Stimulated activated CD8-positive, alpha-beta memory T cell treated with anti-CD3 and anti-CD28 coated beads, Interleukin-4, amount 100 ng/mL, for 4 hours (primary cell): ENCODE results near the gene SLCO2A1.

Source experiments
- DNase-seq, 2 donors: peaks; one replicate each; pipeline ENCODE4 v3.0.0-alpha.2; 2020; ENCODE audit warnings: low read depth in 2 of 2, low spot score in 1 of 2

SLCO2A1 gene

DNA sequence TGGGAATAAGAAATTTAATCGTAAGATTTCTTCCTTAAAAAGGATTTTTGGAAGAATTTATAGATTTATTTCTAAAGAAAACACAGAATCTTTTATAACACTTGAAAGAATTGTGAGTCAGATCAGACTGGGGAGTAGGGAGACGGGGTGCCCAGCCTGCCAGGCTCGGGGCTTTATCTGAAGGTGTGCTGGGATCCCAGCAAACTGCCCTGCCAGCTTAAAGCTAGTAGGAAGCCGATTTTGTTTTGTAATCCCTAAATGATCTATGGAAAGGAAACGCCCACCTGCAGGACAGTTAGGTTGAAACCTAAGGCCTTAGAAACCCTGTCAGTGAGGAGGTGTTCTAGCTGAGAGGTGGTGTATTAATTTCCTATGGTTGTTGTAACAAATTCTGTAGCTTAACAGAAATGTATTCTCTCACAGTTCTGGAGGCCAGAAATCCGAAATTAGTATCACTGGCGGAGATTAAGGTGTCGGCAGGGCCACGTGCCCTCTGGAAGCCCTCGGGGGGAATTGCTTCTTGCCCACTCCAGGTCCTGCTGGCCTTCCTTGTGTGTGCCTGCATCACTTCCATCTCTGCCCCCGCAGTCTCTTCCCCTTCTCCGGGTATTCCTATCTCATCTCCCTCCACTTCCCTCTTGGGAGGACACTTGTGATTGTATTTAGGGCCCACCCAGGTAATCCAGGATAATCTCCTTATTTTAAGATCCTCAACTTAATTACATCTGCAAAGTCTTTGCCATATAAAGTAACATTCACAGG is 114.7 kb downstream of the SLCO2A1 start:
- no peak for DNase-seq

DNA sequence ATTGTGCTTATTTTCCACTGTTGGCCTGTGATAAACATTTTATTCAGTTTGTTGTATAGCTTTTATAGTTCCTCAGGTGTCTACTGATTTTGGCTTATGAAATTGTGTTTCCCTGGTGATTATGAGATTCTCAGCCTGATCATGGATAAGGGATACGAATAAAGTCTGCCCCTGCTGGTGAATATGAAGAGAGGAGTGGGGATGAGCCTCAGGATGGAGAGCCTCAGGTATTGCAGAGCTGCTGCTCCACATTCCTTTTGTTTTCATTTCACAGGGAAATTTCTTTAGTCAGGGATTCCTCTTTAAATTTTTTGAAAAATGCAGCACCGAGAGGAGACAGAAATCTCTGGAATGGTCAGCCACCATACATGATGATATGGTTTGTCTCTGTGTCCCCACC is 119.3 kb downstream of the SLCO2A1 start:
- no peak for DNase-seq

DNA sequence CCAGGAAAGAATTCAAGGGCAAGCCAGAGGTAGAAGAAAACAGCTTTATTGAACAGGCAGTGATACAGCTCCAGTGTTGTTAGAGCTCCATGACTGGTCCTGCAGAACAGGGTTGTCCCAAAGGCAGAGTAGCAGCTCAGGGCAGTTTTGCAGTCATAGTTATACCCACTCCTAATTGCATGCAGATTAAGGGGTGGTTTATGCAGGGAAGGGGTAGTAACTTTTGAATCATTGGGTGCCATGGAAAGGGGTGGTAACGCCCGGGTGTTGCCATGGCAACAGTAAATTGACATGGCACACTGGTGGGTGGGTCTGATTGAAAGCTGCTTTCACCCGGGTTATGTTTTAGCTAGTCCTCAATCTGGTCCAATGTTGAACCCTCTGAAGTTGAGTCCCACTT is 124.3 kb downstream of the SLCO2A1 start:
- no peak for DNase-seq

DNA sequence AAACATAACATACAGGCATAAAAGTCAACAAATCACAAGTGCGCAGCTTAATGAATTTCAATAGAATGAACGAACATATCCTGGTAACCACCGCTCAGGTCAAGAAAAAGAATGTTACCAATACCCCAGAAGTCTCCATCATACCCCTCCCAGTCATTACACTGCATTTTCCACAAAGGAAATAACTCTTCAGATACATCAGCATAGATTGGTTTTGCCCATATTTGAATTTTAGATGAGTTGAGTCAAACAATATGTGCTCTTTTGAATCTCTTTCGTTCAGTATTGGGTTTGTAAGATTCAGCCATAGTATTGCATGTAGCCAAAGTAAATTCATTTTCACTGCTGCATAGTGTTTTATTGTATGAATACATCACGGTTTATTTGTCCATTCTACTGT is 127.9 kb downstream of the SLCO2A1 start:
- no peak for DNase-seq

DNA sequence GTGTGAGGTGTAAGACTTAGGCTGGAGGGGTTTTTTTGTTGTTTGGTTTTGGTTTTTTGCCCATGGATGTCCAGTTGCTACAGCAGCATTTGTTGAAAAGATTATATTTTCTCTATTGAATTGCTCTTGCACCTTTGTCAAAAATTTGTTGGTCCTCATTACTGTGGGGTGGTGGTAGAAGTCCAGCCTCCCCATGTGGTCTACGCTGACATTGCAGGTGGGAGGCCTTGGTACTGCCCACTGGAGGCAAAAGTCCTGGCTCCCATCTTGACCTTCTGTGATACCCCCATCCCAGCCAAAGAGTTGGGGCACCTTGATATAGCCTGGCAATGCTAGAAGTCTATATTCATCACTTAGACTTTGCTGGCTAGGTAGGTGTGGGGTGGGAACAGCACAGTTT is 128.6 kb downstream of the SLCO2A1 start:
- no peak for DNase-seq

DNA sequence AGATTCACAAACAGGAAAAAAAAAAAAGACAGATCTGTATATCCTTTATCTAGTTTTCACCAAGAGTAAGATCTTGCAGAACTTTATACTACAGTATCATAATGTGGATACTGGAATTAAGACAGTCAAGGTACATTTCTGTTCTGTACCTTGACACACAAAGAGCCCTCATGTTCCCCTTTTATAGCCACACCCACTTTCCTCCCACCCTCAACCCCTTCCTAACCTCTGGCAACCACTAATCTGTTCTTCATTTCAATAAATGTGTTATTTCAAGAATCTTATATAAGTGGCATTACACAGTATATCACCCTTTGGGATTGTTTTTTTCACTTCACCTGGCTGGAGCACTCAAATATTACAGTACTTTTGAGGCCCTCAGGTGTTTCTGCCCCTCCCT is 130.4 kb downstream of the SLCO2A1 start:
- no peak for DNase-seq

DNA sequence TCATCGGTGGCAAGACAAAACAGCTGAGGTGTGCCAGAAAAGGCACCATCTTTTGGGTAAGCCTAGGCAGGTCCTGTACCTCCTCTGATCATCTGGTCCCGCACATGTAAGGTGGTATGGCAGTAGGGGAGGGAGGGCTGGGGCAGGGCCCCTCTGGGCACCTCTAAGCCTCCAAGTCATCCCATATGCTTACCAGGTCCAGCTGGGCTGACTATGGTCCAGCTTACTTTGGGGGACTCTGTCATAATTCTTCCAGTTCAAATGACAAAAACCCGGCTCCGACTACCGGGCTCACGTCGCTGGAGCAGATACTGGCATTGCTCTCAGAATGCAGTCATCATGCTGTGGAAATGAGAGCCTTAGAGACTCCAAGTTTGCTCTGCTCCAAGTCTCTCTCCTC is 132.2 kb downstream of the SLCO2A1 start:
- DNase-seq = no peak

DNA sequence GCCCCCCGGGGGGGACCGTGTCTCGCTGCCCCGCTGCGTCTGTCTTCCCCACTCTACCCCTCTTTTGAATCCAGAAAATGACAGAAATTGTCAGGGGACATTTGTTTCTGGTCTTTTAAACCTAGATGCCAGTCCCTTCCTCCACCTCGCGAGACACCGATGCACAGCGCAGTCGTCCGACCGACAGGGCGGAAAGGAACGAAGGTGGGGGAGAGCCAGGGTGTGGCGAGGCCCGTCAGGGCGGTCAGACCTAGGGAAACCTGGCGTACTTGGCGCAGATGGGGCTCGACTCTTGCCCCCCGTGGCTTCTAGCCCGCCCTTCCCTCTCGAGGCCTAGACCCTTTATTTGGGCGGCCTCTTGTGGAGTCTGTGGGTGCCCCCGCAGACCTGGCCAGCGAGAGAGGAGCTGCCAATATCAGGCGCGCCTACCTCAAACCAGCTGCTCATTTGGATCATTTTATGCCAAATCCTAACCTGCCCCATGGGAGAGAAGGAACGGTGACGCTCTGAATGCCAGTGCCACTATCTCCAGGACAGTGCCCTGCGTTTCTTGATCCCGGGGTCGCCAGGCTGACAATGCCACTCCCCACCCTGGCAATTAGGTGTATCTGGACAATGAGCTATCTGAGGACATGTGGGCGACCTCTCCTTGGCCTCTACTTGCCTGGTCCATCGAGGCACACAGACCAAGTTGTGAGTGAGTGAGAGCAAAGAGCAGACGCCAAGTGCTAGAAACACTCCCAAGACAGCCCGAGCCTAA is 133.5 kb downstream of the SLCO2A1 start:
- no peak for DNase-seq

DNA sequence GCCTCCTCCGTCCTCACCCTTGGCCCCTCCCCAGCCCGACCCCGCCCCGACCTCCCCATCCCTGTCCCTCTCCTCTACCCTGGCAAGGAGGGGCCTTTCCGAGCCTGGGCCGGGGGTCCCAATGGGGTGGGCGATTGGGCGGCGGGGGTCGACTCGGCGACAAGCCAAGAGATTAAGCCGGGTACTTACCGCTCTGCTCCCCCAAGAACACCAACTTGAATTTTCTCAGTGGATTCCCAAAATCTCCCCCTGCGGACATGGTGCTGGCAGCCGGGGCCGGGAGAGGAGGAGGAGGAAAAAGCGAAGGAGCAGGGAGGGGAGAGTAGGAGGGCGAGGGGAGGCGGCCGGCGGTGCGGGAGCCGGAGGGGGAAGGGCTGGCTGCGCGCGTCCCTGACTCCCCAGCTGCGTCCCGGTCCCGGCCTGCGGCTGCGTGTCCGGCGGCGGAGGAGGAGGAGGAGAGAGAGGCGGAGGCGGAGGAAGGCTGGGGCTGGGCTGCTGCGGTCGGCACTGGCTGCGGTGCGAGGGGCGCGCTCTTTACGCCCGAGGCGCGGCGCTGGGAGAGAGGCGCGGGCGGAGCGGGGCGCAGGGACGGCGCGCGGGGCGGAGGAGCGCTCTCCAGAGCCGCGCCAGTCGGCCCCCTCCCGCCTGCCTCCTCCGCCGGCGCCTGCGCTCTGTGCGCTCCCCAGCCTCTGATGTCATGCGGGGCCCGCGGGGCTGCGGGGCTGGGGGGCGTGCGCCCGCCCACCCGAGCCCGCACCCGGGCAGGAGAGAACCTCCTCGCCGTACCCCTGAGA is 134.3 kb downstream of the SLCO2A1 start, which contains the start of gene RAB6B:
RAB6B (minus strand) TSS at position 675 of the 794 bp plus-strand sequence; CDS start at position 259, 416 bp downstream.
- DNase-seq = no peak

DNA sequence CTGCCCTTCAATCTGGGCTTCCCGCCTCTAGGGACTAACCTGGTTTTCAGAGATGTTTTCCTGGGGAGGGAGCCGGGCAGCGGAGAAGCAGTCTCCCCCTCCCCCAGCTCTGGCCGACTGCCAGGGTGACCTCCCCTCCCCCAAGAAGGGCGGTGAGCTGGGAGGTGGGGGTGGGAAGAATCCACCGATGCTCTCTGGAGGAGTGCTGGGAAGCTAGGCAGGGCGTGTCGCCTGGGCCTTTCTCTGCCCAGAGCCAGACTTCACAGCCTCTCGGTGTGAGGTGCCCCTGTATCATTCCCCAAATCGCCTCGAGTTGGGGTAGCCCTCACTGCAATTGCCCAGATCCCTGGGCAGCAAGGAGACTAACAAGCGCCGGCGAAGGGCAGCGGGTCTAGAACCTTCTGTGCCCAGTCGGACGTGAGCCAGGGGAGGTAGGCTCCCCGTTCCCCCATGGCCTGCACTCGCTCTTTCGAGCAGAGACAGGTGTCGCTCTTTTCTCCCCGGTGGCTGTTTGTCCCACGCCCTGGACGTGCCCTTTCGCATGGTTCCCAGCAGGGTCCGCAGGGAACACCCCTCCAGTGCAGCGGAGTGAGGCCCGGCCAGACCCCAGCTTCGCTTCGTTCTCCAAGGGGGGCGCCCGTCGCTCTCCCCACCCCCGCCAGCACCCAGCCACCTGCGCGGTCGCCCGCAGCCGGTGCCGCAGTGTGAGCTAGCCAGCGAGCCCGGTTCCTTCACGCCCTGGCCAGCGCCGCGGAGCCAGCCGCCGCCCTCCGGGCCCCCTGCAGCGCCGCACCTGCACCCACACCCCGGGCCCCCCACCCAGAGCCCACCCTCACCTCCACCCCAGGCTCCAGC is 135.1 kb downstream of the SLCO2A1 start:
- no peak for DNase-seq

DNA sequence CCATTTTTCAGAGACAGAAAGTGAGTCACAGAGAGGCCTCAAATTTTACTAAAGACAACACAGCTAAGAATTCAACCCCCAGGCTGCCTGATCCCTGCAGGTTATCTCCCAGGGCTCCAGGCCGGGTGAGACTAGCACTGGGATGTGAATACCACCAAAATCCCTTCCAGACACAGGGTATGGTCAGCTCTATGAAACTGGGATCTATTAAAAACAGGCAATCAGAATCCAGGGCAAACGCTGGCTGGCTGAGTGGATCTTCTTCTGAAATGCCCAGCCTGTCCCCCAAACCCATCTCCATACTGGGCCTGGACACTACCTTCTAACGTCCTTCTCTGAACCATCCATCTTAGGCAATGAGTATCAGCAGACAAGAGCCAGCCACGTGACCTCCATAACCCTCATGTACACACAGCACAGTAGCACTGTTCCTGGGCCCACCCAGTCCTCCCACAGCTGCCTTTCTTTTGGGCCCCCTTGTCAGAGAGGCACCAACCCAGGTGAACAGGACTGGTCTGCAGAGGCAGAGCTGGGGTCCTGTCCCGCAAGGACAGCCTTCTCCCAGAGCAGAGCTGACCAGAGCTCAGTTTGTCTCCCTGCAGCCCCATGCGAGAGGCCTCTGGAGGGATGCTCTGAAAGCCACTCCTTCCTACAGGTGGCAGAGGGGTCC is 135.9 kb downstream of the SLCO2A1 start:
- no peak for DNase-seq

DNA sequence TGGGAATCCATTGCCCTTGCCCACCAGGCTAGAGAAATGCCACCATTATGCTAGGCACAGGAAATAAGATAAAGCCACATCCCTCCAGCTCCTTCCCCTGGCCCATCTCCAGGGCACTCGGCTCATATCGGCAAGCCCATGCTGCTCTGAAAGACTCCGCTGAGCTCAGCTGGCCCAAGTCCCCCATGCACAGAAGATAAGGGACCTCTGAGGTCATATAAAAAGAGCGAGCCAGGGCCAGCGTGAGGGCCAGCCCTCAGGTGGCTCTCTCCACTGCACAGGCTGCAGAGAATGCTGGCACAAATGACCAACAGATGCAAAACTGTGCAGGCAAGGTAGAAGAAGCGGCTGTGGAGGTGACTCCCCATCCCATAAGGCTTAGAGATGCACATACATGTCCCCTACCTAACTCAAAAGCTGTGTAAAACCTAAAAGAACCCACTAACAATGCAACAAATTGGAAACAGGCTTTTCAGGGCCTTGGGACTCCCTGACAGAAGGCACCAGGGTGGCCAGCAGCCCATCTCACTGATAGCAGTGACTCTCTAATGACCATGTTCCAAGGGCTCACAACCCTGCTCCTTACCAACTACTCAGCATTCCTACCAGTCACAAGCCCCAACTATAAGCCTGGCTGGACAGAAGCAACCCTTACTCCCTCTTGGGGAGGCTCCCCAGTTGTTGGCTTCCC is 137.0 kb downstream of the SLCO2A1 start:
- DNase-seq = no peak

DNA sequence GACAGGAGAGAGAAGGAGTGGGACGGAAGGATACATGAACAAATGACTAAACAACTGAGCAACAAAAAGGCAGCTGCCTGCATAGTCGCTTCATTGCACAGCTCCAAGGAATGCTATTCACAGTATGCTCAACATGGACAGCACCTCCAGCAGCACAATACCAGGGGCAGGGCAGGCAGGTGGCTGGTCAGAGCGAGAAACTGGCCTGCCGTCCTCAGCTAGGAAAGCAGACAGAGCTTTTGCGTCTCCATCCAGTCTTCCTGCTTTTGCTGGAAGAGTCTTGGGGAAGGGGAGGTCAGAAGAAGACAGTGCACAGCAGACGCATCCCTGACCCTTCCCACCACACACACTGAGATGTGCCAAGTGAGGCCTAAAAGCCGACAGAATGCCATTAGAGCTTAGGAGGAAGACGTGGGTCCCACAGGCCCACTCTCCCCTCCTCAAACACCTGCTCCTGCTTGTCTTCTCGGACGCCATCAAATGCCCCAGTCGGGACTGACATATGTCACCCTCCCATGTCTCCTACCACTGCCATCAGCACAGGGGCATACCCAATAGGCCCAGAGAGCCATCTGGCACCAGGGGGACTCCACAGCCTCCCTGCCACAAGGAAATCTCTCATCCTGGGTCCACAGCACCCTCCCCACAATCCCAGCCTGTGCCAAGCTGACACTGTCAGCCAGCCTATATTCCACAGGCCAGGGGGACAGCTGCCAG is 137.9 kb downstream of the SLCO2A1 start:
- no peak for DNase-seq

DNA sequence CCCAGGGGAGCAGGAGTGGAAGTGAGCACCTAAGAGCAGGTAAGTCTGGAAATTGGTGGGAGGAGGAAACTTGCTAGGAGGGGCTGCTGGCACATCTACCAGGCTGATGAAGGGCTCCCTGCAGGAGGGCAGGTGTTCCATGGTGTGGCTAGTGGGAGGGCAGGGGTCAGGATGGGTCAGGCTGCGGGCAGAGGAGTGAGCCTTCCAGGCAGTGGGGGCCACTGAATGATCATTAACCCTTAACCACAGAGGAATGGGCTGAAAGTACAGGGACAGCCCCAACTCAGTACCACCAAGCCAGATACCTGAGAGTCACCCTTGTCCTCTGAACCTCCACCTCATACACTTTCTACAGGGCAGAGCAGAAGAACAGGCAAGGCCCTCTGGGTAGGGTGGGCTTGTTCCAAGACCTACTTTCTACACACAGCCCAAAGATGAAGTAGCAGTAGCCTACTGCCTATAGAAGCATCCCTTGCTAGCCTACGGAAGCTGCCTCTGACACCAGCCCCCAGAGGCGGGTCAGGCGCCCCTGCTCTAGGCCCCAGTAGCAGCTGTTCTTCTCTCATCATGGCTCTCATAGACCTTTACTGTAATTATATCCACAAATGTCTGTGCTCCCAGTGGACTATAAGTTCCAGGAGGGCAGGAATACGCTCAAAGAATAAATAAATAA is 138.6 kb downstream of the SLCO2A1 start:
- DNase-seq = no peak

DNA sequence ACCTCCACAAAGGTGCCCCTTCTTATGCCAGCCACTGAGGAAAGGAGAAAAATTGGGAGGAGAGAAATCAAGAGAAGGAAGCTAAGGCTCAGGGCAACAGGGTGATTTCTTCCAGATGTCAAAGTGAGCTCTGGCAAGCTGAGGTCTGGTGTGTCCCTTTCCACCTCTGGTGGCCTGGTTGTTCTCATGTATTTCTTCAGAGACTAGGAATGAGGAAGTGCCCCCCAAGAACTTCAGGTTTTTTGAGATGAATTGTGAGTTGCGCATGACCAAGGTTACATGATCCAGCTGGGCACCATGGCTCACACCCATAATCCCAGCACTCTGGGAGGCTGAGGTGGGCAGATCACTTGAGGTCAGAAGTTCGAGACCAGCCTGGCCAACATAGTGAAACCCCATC is 139.7 kb downstream of the SLCO2A1 start:
- no peak for DNase-seq

DNA sequence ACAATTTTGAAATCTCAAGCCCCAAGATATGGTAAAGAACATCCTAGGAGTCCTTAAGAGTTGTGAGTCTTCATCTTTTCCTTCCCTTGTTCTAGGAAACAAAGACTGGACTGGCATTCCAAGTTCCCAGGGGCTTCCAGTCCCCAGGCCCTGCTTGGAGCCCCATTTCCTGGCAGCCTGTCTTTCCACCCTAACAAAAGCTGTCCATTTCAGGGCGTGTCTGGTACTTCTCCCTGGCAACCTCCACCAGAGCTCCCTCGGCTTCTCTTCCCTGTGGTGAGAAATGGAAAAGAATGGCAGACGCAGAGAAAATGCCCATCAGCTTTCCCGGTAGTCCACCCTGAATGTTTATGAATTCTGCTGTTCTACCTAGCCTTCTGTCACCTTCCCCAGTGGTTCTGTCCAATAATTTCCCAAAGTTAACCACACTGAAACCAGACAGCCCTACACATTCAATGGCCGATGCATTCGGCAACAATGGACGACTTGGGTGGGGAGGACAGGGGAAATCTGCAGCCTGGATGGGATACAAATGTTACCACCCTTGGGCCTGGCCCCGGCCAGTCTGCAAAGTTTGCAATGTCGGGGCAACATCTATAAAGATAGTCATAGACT is 140.9 kb downstream of the SLCO2A1 start:
- DNase-seq = no peak

DNA sequence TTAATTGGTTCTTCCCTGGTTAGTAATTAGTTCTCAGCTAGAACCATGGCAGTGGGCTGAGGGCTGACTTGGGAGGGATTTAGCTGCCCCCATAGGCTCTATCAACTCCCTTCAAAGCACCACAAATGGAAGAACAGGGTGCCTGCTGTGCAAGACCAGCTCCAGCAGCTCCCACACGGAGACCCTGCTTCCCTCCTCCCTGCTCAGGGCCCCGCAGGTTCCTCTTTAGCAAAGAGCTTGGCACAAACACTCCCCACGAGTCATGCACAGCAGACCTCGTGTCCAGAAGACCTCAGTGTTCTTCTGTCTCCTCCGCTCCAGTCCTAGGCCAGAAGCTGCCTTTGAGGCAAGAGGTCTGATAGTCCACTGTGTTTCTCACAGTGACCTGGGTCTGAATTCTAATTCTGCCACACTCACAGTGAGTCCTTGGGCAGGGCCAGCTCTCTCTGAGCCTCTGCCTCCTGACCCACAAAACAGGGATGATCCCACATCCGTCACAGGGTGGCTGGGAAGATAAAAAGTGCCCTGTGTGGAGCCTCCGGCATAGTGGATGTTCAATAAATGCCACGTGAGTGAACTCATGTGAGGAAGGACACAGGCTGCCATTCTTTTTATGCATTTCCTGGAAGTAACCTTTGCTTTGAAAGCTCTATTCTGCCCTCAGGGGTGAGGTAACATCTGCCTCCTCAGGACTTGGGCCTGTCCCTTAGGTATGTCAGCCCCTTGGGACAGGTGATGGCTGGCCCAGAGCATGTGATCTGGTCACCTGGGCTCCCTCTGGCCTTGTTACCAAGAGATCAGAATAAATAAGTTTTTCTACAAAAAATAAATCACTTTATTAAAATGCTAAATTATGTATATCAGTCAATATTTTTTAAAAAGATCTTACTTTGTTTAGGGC is 141.7 kb downstream of the SLCO2A1 start:
- no peak for DNase-seq
